ENCODE measurements around the gene MORN1. TPM values are rescaled to one million over a fixed set of nuclear protein-coding genes. Genes with fewer than 3 reads are reported as not detected.
A peak's percentile ranks its signal among the peaks of the same experiment; 100 is the strongest.

Gene MORN1
- total and polyA plus RNA-seq, 2 of the 4 experiments (the other 2 are of a cell fraction), result 3.0 to 4.2 TPM

DNA sequence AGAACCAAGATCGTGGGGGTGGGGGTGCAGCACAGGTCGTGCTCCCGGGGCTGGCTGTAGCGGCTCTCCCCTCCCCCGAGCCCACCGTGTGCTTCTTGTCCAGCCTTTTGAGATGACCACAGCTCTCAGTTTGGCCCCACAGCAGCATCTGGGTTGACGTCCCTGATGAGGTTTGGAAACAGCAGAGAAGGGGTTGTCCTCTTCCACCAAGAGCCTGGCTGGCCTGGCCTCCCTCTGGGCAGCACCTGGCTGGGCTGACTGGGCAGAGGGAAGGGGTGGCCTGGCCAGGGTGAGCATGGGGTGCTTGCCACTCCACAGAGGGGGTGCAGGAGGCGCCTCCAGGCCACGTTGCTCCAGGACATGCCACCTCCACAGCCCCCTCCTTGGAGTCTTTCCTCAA is 101.7 kb downstream of the MORN1 start:
- POLR2A ChIA-PET (ENCODE audit: unreplicated experiment), result interaction anchor here (1.4 kb wide), 1 partner anchor 11 kb away, joined by 3 read pairs; no protein-coding TSS in a partner anchor

More for the DNA sequence above, 101.7 kb downstream of the MORN1 start:
- H3K9me3 ChIP-seq (ENCODE audit: control insufficient read depth, insufficient read depth, low read length), result no peaks in the 10 kb centered on the region
- peaks cover 41% of the 10 kb centered on the region for H4K20me1 ChIP-seq (ENCODE audit: insufficient read depth, low read length)
- no peak overlapping the region; the same call in 1 of the 2 replicates for H3K9ac ChIP-seq (ENCODE audit: low read depth, low read length)
- peak overlapping the region; percentile 84 for H4K91ac ChIP-seq (ENCODE audit: insufficient read depth, low read depth, low read length)
- H3K23ac ChIP-seq (ENCODE audit: low read depth, low read length), result peak overlapping the region; percentile 70; the same call in 1 of the 2 replicates
- dilution Hi-C loops (cut with HindIII; ENCODE audit: low sequenced_read_pairs, unreplicated experiment), result no loop called here
- H4K8ac ChIP-seq (ENCODE audit: low read depth in 2 of 2, low read length in 2 of 2), result peak overlapping the region; percentile 18 to 78; a peak in 3 of 4 replicates
- H3K4me2 ChIP-seq (ENCODE audit: low read depth, low read length), result no peak overlapping the region
- H3K36me3 ChIP-seq (ENCODE audit: control insufficient read depth, insufficient read depth, low read length), result no peaks in the 10 kb centered on the region
- DNase-seq (no peak), ATAC-seq (ENCODE audit: low read depth) (no peak)
- no TSS peak for BruUV-seq (replicated peaks)
- peak overlapping the region; percentile 98 for H2AK5ac ChIP-seq (ENCODE audit: low read depth, low read length)
- peak overlapping the region; percentile 90 for H2AK9ac ChIP-seq (replicated peaks; ENCODE audit: low read depth, low read length, poor library complexity)
- H2BK120ac ChIP-seq (ENCODE audit: low read depth, low read length), result peak overlapping the region; percentile 94
- peak overlapping the region; percentile 43; the same call in 1 of the 2 replicates for H2BK20ac ChIP-seq (ENCODE audit: low read depth, low read length)
- in situ Hi-C loops (cut with MboI; ENCODE audit: low sequenced_read_pairs), result no loop called here
- peak overlapping the region; percentile 74 for H3K14ac ChIP-seq (replicated peaks; ENCODE audit: low read depth, low read length)
- intact Hi-C loops (cut with micrococcal nuclease), result loop anchor here (2.0 kb wide), 1 partner anchor 55 kb away; no protein-coding TSS in a partner anchor
- CTCF ChIA-PET, result no interaction called here
- 60% methylated on average over 3 of the region's 9 CpGs; no CpG with 5 or more reads in 1 of the 2 experiments for WGBS, 2 experiments (ENCODE audit: extremely low coverage in 2 of 2, insufficient read length in 1 of 2)
- H3K27me3 ChIP-seq (ENCODE audit: control insufficient read depth, insufficient read depth, low read length), result no peaks in the 10 kb centered on the region
- H3K79me1 ChIP-seq (ENCODE audit: low read depth in 1 of 2, low read length in 2 of 2), result peaks cover 6 to 81% of the 10 kb centered on the region in 2 experiments; a peak in 3 of 4 replicates
- no peak for TF ChIP-seq RAD21 (IDR thresholded peaks at IDR 0.05; ENCODE audit: low read length)
- no peak for TF ChIP-seq MAFK (IDR thresholded peaks at IDR 0.05; ENCODE audit: low read depth, low read length)
- TF ChIP-seq SMC3 (IDR thresholded peaks at IDR 0.05; ENCODE audit: low read depth, low read length), result no peak
- TF ChIP-seq, protein P1, sequence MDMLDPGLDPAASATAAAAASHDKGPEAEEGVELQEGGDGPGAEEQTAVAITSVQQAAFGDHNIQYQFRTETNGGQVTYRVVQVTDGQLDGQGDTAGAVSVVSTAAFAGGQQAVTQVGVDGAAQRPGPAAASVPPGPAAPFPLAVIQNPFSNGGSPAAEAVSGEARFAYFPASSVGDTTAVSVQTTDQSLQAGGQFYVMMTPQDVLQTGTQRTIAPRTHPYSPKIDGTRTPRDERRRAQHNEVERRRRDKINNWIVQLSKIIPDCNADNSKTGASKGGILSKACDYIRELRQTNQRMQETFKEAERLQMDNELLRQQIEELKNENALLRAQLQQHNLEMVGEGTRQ (IDR thresholded peaks at IDR 0.05; ENCODE audit: low read depth, low read length), result no peak
- TF ChIP-seq POLR2A (IDR thresholded peaks at IDR 0.05; ENCODE audit: low read depth, low read length), result no peak
- TF ChIP-seq MXI1 (IDR thresholded peaks at IDR 0.05; ENCODE audit: borderline replicate concordance, low read depth, low read length), result no peak
- TF ChIP-seq FOS (IDR thresholded peaks at IDR 0.05; ENCODE audit: low read depth, low read length), result no peak
- no peak for TF ChIP-seq CEBPB (IDR thresholded peaks at IDR 0.05; ENCODE audit: low read depth, low read length)
- TF ChIP-seq NFE2L2 (IDR thresholded peaks at IDR 0.05; ENCODE audit: low read depth, low read length), result no peak
- no peak for TF ChIP-seq BHLHE40 (IDR thresholded peaks at IDR 0.05; ENCODE audit: low read depth, low read length)
- no peak for TF ChIP-seq RCOR1 (IDR thresholded peaks at IDR 0.05; ENCODE audit: insufficient replicate concordance, low read length)
- TF ChIP-seq, protein P2, sequence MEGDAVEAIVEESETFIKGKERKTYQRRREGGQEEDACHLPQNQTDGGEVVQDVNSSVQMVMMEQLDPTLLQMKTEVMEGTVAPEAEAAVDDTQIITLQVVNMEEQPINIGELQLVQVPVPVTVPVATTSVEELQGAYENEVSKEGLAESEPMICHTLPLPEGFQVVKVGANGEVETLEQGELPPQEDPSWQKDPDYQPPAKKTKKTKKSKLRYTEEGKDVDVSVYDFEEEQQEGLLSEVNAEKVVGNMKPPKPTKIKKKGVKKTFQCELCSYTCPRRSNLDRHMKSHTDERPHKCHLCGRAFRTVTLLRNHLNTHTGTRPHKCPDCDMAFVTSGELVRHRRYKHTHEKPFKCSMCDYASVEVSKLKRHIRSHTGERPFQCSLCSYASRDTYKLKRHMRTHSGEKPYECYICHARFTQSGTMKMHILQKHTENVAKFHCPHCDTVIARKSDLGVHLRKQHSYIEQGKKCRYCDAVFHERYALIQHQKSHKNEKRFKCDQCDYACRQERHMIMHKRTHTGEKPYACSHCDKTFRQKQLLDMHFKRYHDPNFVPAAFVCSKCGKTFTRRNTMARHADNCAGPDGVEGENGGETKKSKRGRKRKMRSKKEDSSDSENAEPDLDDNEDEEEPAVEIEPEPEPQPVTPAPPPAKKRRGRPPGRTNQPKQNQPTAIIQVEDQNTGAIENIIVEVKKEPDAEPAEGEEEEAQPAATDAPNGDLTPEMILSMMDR (conservative IDR thresholded peaks at IDR 0.05; ENCODE audit: low read depth, low read length), result no peak
- TF ChIP-seq RFX5 (IDR thresholded peaks at IDR 0.05; ENCODE audit: low read depth, low read length), result no peak
- no peak for TF ChIP-seq CHD1 (IDR thresholded peaks at IDR 0.05; ENCODE audit: low read depth, low read length)
- no peak for TF ChIP-seq MAZ (IDR thresholded peaks at IDR 0.05; ENCODE audit: borderline replicate concordance, low read depth, low read length)
- no peak overlapping the region for H2AFZ ChIP-seq (replicated peaks; ENCODE audit: low read length, poor library complexity)
- no peak overlapping the region for H3K4me3 ChIP-seq (ENCODE audit: insufficient read depth, low read depth, low read length)
- H2BK5ac ChIP-seq (ENCODE audit: low read depth, low read length, poor library complexity, severe bottlenecking), result peak overlapping the region; percentile 86
- H3K18ac ChIP-seq (ENCODE audit: low read depth, low read length), result peak overlapping the region; percentile 63
- H3K4ac ChIP-seq (ENCODE audit: low read depth, low read length), result peak overlapping the region; percentile 96
- H3K9me1 ChIP-seq (ENCODE audit: insufficient read depth, low read length), result peaks cover 35% of the 10 kb centered on the region
- H3K27ac ChIP-seq (ENCODE audit: insufficient read depth, low read length), result peak overlapping the region; percentile 86
- no peak overlapping the region for H3K56ac ChIP-seq (ENCODE audit: extremely low read depth, insufficient read depth, low read length)
- peak overlapping the region; percentile 23; the same call in 1 of the 3 replicates for H2BK15ac ChIP-seq (ENCODE audit: low read depth, low read length)
- peaks cover 45% of the 10 kb centered on the region for H3K4me1 ChIP-seq (ENCODE audit: control insufficient read depth, insufficient read depth, low read length)
- peak overlapping the region; percentile 76 for H4K5ac ChIP-seq (ENCODE audit: low read depth, low read length)

Measured in IMR-90 (cell line).